Measurements from ENCODE around the gene DDX52. TPM values are rescaled to one million over a fixed set of nuclear protein-coding genes. Genes with fewer than 3 reads are reported as not detected.

DDX52 gene
- total and polyA plus RNA-seq, 2 of the 8 experiments (the other 6 are each of a cell fraction or from before 2014, with no cell fraction given), result 10.0 to 45.9 TPM

GRCh38 chr17:37598145-37598544, 45.1 kb downstream of the DDX52 start (continued):
- TF ChIP-seq MAFK (IDR thresholded peaks at IDR 0.05; ENCODE audit: low read depth, low read length) (no peak), BACH1 (IDR thresholded peaks at IDR 0.05; ENCODE audit: low read length) (no peak), USF2 (IDR thresholded peaks at IDR 0.05; ENCODE audit: low read length) (no peak), TAF7 (optimal IDR thresholded peaks at IDR 0.05; ENCODE audit: borderline replicate concordance, low read depth, low read length) (no peak), SUZ12 (IDR thresholded peaks at IDR 0.05; ENCODE audit: low read length) (no peak)

Measured in H1 (cell line).